Esophagus squamous epithelium (tissue), 4 donors: Measurements from ENCODE around the gene AATK.

Source experiments
- POLR2A ChIP-seq, 4 donors: fragments of 450-650 bp; IDR thresholded peaks; one replicate each; pipeline ENCODE4 v1.6.1; 2017; ENCODE audit warnings: antibody characterized with exemption in 4 of 4, mild to moderate bottlenecking in 4 of 4, moderate library complexity in 3 of 4
- TF ChIP-seq, protein P1 (sequence below), 6 experiments: fragments of 450-650 bp in 4 of 6; fragments of 200-600 bp in 2 of 6; sonication (generic) in 2 of 6; IDR thresholded peaks; one replicate each; pipeline ENCODE4 v1.5.1; 2016 to 2019; ENCODE audit warnings: antibody characterized with exemption in 6 of 6, mild to moderate bottlenecking in 4 of 6, moderate library complexity in 4 of 6

- TF ChIP-seq, protein P1, sequence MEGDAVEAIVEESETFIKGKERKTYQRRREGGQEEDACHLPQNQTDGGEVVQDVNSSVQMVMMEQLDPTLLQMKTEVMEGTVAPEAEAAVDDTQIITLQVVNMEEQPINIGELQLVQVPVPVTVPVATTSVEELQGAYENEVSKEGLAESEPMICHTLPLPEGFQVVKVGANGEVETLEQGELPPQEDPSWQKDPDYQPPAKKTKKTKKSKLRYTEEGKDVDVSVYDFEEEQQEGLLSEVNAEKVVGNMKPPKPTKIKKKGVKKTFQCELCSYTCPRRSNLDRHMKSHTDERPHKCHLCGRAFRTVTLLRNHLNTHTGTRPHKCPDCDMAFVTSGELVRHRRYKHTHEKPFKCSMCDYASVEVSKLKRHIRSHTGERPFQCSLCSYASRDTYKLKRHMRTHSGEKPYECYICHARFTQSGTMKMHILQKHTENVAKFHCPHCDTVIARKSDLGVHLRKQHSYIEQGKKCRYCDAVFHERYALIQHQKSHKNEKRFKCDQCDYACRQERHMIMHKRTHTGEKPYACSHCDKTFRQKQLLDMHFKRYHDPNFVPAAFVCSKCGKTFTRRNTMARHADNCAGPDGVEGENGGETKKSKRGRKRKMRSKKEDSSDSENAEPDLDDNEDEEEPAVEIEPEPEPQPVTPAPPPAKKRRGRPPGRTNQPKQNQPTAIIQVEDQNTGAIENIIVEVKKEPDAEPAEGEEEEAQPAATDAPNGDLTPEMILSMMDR (IDR thresholded peaks at IDR 0.05): no peak
- TF ChIP-seq POLR2A (IDR thresholded peaks at IDR 0.05): no peak
These were observed 29.7 kb downstream of the AATK start for GRCh38 chr17:81136366-81136765.
